GM19351 (cell line): Measurements from ENCODE around the gene SBNO1.
A peak's percentile ranks its signal among the peaks of the same experiment; 100 is the strongest.
"Not testable (repeated sequence)": the region's sequence is repeated elsewhere in the genome, so short reads cannot be mapped to it uniquely, and the experiment has no call there.

Source experiments
- ATAC-seq: cut with Tn5 transposase; IDR thresholded peaks from one replicate; pipeline ENCODE4 v1.9.1; 2021; ENCODE audit warnings: mild to moderate bottlenecking, moderate library complexity; ENCODE audit not compliant: unreplicated experiment

Gene SBNO1

DNA sequence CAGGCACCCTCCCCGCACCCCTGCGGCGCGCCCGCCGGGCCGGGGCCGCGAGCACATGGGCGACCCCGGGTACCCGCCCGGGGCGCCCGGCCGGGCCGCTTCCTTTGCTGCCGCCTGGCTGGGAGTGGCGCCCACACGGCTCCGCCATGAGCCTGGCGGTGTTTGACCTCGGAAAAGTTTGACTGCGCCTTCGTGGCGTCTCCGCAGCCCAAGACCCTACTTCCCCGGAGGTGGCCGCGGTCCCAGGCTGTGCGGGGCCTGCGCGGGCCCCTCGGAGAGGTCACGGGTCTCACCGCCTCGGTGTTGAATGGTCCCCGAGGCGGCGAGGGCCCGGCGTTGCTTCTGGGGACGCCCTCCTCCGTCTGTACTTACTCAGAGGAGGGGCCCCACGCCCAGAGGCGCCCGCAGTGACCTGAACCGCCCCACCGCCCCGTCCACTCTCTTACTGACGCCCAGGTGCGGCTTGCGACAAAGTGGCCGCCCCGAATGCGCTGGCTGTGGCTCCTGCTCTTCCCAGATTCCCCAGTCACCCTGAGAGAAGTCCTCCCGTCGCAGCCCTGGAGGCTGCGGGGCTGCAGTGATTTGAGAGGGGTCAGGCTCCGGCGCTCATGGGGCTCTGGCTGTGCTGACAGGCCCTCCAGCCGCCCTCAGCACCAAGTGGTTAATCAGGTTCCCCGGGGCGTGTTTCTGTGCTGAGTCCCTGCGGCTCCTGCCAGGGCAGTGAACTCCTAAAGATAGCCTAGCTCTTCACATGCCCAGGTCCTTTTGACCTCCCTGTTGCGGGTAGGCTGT lies 25.1 kb upstream of the SBNO1 start:
- peak; percentile 29 for ATAC-seq

DNA sequence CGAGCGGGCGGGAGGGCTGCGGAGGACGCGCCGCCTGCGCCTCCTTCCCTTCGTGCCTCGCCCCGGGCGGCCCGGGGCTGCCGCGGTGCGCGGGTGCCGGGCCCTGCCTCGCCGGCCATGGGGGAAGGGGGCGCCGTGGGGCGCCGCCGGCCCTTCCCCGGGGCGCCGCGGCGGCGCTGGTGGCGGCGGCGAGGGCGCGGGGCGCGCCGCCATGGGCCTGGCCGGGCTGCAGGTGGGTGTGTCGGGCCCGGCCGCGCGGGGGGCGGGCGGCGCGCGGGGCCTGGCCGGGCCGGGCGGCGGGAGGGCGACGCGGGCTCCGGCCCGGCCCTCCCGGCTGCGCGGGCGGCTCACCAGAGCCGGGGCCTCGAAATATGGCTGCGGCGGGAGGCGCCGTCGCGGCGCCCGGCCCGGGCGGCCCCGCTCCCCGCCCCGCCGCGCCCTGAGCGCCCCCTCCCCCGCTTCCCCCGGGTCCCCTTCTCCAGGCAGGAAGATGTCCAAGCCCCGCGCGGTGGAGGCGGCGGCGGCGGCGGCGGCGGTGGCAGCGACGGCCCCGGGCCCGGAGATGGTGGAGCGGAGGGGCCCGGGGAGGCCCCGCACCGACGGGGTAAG lies 24.4 kb upstream of the SBNO1 start:
- no peak for ATAC-seq

DNA sequence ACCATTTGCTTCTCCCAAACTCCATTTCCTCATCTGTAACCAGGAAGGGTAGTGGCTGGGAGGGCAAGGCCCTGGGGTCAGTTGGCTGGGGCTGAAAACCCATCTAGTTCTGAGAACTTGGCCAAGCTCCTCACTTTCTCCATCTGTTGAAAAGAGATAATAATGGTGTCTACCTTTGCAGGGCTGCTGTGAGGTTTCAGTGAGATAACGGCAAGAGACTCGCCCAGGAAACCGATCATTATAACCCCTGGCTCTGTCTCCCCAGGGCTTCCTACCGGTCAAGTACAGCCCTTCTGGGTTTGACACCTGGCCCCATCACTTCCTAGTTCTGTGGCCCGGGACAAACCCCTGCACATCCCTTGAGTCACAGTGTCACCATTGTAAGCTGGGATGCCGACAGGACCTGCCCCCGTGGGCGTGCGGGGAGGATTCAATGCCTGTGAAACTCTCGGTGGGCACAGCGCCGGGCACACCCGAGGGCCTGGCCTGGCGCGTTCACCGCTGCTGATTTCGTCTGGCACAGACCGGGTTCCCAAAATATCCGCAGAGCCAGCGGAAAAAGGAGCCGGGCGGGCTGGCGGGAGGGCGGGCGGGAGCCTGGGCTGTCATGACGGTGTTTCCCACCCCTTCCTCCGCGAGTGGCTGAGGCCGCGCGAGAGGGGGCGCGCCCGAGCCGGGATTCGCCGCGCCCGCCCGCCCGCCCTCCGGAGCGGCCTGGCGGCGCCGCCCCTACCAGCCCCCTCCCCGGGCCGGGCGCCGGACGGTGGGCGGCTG lies 23.7 kb upstream of the SBNO1 start:
- peak; percentile 34 for ATAC-seq

DNA sequence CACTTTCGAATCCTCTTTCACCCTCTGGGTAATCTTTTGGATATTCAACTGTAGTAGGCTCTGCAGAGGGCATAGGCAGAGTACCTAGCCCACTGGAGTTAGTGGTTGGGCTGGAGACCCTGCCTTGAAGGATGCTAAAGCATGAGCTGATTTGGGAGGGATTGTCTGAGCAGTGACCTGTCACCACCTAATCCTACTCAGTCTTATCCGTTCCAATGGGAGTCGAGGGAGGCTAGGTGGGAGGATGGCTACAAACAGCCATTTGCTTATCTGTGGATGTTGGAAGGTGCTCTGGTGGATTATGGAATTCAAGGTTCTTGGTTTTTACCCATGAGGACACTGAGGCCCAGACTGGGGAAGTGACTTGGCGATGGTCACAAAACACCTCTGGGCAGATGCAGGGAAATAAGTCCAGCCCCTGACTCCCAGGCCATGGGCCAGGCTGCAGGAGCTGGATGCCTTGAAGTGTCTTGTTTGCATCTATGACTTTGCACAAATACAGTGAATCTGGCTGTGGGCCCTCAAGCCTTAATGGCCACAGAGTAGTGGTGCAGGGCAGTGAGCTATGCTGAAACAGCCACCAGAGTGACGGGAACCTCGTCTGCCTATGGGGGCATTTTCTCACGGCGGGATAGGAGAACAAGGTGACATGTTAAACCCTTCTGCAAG lies 23.0 kb upstream of the SBNO1 start:
- ATAC-seq = no peak

GRCh38 chr12:123385536-123385935 lies 20.9 kb upstream of the SBNO1 start:
- not testable (repeated sequence) for ATAC-seq

DNA sequence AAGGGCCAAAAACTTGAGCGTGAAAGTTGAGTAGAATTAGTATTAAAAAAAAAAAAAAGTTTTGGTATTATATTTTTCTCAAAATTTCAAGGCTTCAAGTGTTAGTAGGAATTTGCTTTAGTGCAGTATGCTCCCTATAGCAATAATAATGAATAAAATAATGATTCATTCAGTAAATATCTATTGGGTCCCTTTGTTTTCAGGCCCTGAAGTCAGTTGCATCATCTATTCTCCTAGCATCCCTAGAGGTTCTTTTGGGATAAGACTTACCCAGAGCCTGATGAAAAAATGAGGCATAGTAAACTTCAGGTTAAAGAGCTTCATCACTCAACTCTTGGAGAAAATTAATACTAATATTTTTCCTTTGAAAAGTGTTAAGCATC lies 20.3 kb upstream of the SBNO1 start:
- no peak for ATAC-seq

DNA sequence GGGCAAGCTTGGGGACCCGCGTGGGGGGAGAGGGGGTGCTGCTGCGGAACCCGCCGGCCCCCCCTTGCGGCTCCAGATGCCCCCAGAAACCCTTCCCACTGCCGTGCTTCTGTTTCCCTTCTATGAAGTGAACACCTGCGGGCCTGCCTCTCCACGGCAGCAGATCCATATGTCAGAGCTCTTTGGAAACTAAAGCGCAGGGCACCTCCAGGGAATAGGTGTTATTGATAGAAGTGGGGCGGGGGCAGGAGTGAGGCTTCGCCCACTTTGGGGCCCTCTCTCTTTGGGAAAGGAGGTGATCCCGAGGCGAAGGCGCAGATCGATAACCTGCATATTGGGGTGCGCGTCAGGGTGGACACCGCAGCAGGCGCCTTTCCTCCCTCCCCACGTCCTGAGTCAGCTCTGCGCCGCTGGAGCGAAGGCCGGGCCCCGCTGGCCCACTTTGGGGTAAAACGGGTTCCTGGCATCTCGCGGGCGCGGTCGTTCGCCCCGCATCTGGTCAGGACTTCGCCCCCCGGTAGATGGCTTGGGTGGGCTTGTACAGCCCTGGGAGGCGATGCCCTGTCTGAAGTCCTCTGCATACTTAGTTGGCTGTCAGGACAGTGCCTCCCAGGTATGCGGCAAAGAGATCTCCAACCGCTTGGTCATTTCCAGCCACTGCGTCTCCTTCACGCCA lies 19.8 kb upstream of the SBNO1 start:
- ATAC-seq = no peak

DNA sequence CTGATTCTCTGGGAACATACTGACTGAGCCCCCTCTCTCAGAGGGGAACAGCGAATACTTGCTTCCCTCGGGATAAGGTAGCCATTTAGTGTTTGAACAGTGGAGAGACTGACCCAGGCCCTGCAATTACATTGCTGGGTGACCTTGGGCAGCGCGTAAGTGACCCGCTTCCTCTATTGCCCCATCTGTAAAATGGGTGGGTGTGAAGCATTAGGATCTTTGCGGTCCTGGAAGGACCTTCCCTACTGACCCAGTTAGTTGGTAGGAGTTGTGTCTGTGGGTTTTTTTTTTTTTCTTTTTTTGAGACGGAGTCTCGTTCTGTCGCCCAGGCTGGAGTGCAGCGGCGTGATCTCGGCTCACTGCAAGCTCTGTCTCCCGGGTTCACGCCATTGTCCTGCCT lies 18.0 kb upstream of the SBNO1 start:
- ATAC-seq = no peak

- ATAC-seq = no peak
These were observed 14.7 kb upstream of the SBNO1 start for GRCh38 chr12:123379391-123379790.

- not testable (repeated sequence) for ATAC-seq
These were observed 7.8 kb upstream of the SBNO1 start for GRCh38 chr12:123372415-123372814.

GRCh38 chr12:123371667-123372368 lies 7.2 kb upstream of the SBNO1 start:
- ATAC-seq = not testable (repeated sequence)

DNA sequence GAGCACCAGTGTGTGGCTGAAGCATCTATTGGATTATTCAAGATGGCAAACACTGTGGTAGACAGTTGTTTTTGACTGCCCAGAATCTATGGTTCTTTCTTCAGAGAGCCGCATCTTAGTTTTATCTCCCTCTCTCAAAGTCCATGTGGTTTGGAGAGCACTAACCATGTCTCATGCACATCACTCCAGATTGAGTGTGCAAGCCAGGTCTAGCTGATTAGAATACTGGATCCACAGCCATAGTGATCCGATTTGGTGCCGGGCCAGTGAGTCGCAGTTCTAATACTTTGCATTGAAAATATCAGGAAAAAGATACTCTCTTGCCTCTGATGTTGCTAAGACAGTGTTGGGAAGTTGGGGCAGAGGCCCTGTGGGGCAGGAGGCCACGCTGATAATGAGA lies 4.6 kb upstream of the SBNO1 start:
- no peak for ATAC-seq

- not testable (repeated sequence) for ATAC-seq
These were observed 3.8 kb upstream of the SBNO1 start for GRCh38 chr12:123368431-123368830.

DNA sequence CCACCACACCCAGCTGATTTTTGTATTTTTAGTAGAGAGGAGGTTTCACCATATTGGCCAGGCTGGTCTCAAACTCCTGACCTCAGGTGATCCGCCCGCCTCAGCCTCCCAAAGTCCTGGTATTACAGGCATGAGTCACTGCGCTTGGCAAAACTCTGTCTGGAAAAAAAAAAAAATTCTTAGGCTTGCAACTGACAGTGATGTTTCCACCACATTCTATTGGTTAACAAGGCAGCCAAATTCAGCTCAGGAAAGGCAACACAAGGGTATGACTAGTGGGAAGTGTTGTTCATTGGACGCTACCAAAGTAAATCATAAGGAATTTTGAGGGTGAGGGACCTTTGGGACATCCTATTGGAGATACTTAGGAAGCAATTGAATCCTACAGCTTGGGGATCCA lies 2.9 kb upstream of the SBNO1 start:
- no peak for ATAC-seq

- ATAC-seq = peak; percentile 71
These were observed 624 bp upstream of the SBNO1 start for GRCh38 chr12:123365025-123365917.

- ATAC-seq = peak; percentile 15
These were observed 711 bp downstream of the SBNO1 start for GRCh38 chr12:123363740-123364531.

- ATAC-seq = no peak
These were observed 1.3 kb downstream of the SBNO1 start for GRCh38 chr12:123363390-123363739.

- ATAC-seq = no peak
These were observed 6.6 kb downstream of the SBNO1 start for GRCh38 chr12:123358035-123358434.
